RCC 7860 (cell line): ENCODE results near the gene NR2C2AP.

Experiments
- DNase-seq: peaks from one replicate; pipeline ENCODE4 v3.0.0-alpha.2; 2015; ENCODE audit warnings: low spot score
- FAIRE-seq: peaks from 2 replicates; lab custom pipeline; 2012; peaks lifted over from hg19 to GRCh38; lab: Jason Lieb, UNC

The NR2C2AP gene

DNA sequence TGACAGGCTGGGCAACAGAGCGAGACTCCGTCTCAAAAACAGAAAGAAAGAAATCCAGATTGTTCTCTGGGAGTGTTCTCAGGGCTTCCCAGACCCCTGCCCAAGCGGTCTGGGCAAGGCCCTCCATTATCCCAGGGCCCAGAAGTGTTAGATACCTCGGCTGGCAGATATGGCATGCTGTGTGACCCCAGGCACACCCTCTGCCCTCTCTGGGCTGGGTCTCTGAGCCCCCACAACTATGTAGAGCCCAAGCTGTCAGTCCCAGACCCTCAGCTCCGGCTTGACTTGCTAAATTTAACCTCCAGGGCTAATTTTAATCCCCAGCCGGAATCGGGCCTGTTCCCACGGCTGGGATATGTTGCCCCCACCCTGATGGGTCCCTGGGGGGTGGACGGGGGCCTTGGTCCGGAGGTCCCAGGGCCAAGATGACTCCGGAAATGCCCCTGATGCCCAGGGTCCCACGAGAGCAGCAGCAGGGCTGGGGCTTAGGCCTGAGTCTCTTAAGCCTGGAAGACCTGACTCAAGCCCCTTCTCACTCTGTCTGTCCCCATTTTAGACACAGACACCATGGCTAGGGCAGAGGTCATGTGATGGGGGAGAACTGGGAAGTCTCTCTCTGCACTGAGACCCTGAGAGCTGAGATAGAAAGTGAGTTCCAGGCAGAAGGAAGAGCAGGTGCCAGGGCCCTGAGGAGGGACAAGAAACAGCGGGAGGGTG, 50.4 kb downstream of the NR2C2AP start:
- no peak for FAIRE-seq

GRCh38 chr19:19151418-19151817, 51.8 kb downstream of the NR2C2AP start:
- DNase-seq (no peak), FAIRE-seq (no peak)

More for the DNA sequence above, 50.4 kb downstream of the NR2C2AP start:
- no peak for DNase-seq
